Measurements from ENCODE around the gene KCNT2.

The KCNT2 gene

GRCh38 chr1:196381544-196381943 is 226.7 kb downstream of the KCNT2 start:
- DNase-seq = no peak
- in situ Hi-C loops (cut with HindIII; ENCODE audit: low pct_ligation_motif_present, low pct_unique_long_range_greater_than_20kb, low sequenced_read_pairs) = no loop called here

GRCh38 chr1:196380316-196380715 is 227.9 kb downstream of the KCNT2 start:
- in situ Hi-C loops (cut with HindIII; ENCODE audit: low pct_ligation_motif_present, low pct_unique_long_range_greater_than_20kb, low sequenced_read_pairs) = no loop called here
- DNase-seq = no peak

DNA sequence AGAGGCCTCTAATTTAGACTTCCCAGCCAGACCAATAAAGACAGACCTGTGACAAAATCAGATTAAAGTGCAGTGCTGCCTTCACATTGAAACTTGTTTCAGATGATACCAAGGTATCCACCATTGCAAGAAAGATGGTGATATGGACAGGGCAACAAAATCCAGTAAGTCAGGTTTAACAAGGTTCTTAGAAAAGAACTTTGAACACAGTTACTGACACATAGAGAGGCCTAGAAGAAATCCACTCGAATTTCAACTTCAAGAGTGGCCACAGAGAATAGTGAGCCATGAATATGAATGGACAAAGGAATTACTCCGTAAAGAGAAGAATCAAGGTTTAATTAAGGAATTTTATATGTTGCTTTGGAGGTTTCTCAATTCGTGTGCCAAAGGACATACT is 230.4 kb downstream of the KCNT2 start:
- DNase-seq = no peak
- in situ Hi-C loops (cut with HindIII; ENCODE audit: low pct_ligation_motif_present, low pct_unique_long_range_greater_than_20kb, low sequenced_read_pairs) = no loop called here

- DNase-seq = no peak
- in situ Hi-C loops (cut with HindIII; ENCODE audit: low pct_ligation_motif_present, low pct_unique_long_range_greater_than_20kb, low sequenced_read_pairs) = no loop called here
These were observed 231.5 kb downstream of the KCNT2 start for GRCh38 chr1:196376630-196377328.

DNA sequence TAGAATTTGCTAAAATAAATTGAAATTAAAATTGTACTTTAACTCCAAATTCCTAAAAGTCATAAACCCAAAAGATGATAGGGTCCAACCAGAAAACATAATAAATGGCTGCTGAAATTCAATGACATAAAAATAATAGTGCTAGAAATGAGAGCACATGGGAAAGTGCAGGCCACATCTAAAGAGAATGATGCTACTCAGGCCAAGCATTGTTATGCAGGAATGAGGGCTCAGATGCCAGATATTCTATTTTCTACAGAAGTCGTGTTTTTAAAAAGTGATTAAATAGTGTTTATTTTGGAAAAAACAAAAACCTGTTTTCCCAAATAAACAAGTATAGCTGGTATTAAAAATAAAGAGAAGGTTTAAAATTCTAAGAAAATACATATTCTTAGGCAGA is 234.4 kb downstream of the KCNT2 start:
- no peak for DNase-seq
- in situ Hi-C loops (cut with HindIII; ENCODE audit: low pct_ligation_motif_present, low pct_unique_long_range_greater_than_20kb, low sequenced_read_pairs) = no loop called here

DNA sequence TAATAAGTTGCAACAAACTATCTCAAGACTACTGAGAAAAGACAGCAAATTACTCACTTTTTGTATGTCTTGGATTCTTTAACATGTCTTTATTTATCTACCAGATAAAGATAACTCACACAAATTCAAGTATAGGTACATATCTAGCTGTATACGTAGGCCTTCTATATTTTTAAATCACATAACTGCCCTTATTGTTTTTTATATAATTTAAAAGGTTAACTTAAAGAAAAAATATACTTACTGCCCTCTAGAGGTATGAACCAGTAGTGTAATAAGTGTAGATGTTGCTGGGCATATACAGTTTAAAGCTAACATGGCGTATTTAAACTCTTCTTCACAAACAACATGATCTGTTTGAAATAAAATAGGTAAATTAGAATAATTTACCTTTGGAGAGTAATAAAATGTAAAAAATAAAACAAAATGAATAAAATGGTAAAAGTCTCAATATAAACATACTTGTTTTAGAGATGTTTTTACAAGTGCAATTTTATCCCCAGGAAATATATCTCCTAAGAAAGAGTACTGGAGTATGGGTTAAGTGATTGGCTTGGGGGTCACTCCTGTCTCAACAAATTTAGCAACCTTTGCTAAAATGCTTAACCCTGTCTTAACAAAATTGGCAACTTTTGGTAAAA is 235.2 kb downstream of the KCNT2 start:
- peak; percentile 58 for DNase-seq
- in situ Hi-C loops (cut with HindIII; ENCODE audit: low pct_ligation_motif_present, low pct_unique_long_range_greater_than_20kb, low sequenced_read_pairs) = no loop called here

DNA sequence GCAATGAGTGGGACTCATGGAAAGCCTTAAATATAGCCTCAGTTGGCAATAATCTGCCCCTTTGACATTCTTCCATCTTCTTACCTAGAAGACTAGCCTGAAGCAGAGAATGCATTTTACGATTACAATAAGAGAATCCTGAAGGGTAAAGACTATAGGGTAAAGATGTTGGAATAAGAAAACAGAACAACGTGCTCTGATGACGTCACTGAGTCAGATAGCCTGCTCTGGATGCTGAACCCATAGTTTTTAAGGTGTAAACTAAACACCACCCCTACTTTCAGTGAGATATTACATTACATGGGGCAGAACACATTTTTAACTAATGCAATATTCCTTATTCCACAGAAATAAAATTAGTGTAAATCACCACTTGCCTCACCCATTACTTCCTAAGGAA is 240.4 kb downstream of the KCNT2 start:
- in situ Hi-C loops (cut with HindIII; ENCODE audit: low pct_ligation_motif_present, low pct_unique_long_range_greater_than_20kb, low sequenced_read_pairs) = no loop called here
- no peak for DNase-seq

DNA sequence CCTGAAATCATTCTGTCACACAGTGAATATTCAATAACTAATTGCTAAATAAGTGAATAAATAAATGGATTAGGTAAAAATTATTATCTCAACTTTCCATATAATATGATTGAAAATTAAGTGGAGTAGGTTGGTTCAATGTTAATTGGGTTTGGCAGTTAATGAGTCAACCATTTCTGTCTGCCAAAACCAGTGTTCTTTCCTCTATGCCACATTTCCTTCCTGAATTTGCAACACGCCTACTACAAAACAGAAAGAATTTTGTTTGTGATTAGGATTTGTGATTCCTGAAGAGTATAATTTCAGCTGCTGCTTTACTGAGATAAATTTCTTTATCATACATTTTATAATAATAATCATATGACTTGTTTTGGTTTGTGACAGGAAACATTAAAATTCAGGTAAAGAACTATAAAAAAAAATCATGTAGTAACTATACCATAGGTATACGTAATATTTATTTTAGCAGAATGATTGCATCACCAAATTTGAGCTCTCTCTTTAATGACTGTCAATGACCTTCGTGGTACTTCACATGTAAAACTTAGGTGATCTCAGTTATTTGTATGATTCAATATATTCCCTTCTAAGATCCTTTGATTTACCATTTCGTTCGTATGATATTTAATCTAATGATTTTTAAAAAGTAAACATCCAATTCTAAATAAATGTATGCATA is 241.3 kb downstream of the KCNT2 start:
- DNase-seq = no peak
- in situ Hi-C loops (cut with HindIII; ENCODE audit: low pct_ligation_motif_present, low pct_unique_long_range_greater_than_20kb, low sequenced_read_pairs) = no loop called here

DNA sequence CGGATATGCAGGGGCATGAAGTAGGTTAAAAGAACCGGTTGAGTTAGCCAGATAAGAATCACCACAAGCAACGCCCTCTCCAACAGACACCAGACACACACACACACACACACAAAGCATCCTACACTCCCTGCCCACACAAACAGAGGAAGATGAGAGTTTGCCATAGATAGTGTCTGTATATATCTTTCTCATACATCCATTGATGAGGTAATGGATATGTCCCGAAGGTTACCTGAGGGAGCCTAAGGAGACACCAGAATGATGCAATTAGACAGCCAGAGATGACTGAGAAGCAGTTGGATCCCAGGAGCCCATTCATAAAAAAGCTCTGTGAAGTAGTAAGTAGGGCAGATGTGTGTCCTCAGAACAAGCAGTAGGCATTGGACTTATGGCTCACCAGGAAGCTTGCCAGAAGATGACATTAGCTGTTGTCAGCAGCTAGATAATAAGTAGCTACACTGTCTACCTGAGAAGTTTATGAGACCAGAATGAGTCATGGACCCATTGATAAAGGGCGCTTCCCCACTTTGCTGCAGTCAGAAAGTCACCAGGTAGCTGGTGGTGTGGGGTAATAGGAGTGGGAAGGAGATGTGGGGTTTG is 247.0 kb downstream of the KCNT2 start:
- in situ Hi-C loops (cut with HindIII; ENCODE audit: low pct_ligation_motif_present, low pct_unique_long_range_greater_than_20kb, low sequenced_read_pairs) = no loop called here
- no peak for DNase-seq

GRCh38 chr1:196357913-196358312 is 250.3 kb downstream of the KCNT2 start:
- in situ Hi-C loops (cut with HindIII; ENCODE audit: low pct_ligation_motif_present, low pct_unique_long_range_greater_than_20kb, low sequenced_read_pairs) = no loop called here
- DNase-seq = no peak

DNA sequence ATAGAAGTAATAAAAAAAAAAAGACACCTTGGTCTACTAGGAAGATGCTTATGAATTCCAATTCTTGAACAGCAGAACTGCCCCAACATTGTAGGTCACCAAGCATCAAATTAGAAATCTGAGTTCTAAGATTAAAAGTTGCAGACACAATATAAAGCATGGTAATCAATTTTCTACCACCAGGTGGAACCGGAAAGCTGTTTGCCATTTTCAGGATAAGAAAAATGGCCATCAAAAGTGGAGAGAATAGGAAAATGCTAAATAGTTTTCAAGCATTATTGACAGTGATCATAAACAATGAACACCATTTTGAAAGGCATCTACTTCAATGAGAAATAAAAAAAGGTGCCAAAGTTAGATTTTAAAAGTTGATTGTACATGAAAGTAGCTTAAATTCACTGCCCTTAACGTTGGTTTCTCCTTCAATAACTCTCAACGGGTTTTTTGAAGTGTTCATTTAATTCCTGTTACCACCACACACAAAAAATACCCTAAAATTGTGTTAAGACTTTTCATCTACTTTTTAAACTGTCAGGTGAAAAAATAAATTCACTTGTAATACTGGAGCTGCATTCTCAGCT is 252.9 kb downstream of the KCNT2 start:
- in situ Hi-C loops (cut with HindIII; ENCODE audit: low pct_ligation_motif_present, low pct_unique_long_range_greater_than_20kb, low sequenced_read_pairs) = no loop called here
- DNase-seq = peak; percentile 56

- in situ Hi-C loops (cut with HindIII; ENCODE audit: low pct_ligation_motif_present, low pct_unique_long_range_greater_than_20kb, low sequenced_read_pairs) = loop anchor here (25.0 kb wide), 1 partner anchor 293 kb away; no protein-coding TSS in a partner anchor
- DNase-seq = no peak
These were observed 263.8 kb downstream of the KCNT2 start for GRCh38 chr1:196344453-196344852.

GRCh38 chr1:196324345-196324744 is 283.9 kb downstream of the KCNT2 start:
- no peak for DNase-seq
- in situ Hi-C loops (cut with HindIII; ENCODE audit: low pct_ligation_motif_present, low pct_unique_long_range_greater_than_20kb, low sequenced_read_pairs) = no loop called here

DNA sequence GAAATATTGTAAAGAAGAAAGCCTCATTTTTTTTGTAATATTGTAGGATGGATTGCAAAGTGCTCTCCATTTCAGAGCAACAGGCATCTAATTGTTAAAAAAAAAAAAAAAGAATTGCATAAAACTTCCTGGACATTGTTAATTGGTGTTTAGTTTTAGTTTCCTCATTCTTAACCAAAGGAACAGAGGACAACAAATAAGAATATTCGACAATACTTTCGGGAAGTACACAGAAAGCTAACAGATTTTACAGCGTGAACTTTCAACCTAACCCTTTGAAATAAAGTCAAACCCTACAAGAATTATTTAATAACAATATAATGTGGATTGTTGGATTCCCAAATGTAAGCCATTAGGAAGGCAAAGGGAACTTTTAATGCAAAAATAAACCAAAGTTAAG is 284.4 kb downstream of the KCNT2 start:
- in situ Hi-C loops (cut with HindIII; ENCODE audit: low pct_ligation_motif_present, low pct_unique_long_range_greater_than_20kb, low sequenced_read_pairs) = no loop called here
- DNase-seq = no peak

DNA sequence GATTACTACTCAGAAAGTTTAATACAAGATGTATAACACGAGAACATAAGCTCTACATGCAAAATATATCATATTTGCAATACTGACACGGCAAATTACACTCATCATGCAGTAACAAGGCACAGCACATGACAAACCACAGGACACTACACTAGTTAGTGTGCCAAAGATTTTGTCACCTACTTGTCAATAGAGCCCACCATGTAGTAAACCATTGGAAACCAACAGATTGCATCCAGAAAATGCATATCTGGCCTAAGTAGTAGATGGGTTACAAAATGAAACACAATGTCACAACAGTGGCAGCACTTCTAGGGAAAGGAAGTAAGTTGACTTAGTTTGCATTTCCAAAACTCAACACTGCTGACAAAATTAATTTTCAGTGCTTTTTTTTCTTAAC is 288.9 kb downstream of the KCNT2 start:
- in situ Hi-C loops (cut with HindIII; ENCODE audit: low pct_ligation_motif_present, low pct_unique_long_range_greater_than_20kb, low sequenced_read_pairs) = no loop called here
- no peak for DNase-seq

GRCh38 chr1:196317535-196318522 is 290.4 kb downstream of the KCNT2 start:
- in situ Hi-C loops (cut with HindIII; ENCODE audit: low pct_ligation_motif_present, low pct_unique_long_range_greater_than_20kb, low sequenced_read_pairs) = no loop called here
- peak; percentile 60 for DNase-seq

DNA sequence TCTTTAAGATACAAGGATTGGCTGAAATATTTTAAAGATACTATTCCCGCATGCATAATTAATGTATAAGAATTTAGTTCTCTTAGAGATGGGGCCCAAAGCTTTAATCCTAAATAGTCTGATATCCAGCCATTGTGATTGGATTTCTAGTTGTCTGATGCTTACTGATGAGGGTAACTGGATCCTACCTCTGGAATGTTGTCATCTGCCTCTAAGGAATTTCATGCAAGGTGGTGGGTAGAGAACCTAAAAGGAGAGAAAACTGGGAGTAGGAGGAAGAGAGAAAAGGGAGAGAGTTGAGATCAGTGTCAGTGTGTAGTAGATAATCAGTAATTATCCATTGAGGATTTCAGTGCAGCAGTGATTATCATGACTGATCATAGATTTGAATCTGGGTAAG is 295.5 kb downstream of the KCNT2 start:
- no peak for DNase-seq
- in situ Hi-C loops (cut with HindIII; ENCODE audit: low pct_ligation_motif_present, low pct_unique_long_range_greater_than_20kb, low sequenced_read_pairs) = no loop called here

DNA sequence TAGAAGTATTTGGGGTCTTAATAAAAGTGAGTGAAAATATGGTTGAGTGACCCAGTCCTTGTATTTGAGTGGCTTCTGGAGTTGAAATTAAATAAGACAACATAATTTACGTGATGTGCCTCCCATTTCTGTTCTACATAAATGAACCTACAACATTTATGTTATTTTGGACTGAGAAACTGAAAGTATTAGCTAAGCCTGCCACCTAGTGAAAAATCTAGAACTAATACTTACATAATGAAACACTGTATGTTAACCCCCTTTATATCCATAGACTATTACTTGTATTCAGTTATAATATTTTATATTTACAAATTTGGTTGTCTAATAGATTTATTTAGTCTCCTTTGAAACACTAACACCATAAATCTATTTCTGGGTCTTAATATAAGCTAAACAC is 298.9 kb downstream of the KCNT2 start:
- DNase-seq = peak; percentile 52
- in situ Hi-C loops (cut with HindIII; ENCODE audit: low pct_ligation_motif_present, low pct_unique_long_range_greater_than_20kb, low sequenced_read_pairs) = no loop called here

All from ACHN (cell line).